PC-9 (cell line): ENCODE measurements around the gene CACNA1B.

Experiments used
- CTCF ChIP-seq: fragments of 200-600 bp; sonication (generic); conservative IDR thresholded peaks from 2 replicates; pipeline ENCODE4 v1.6.1; 2017; ENCODE audit warnings: mixed run types, antibody characterized with exemption, mild to moderate bottlenecking, moderate library complexity
- EZH2 ChIP-seq: fragments of 200-600 bp; sonication (generic); IDR thresholded peaks from 2 replicates; pipeline ENCODE4 v1.8.0; 2017; ENCODE audit warnings: antibody characterized with exemption, low read depth

GRCh38 chr9:138007566-138007917 lies 130.0 kb downstream of the CACNA1B start:
- TF ChIP-seq CTCF (no peak), EZH2 (no peak)
